GM12872 (cell line): Measurements from ENCODE around the gene TUBB2A.

Experiments
- CTCF ChIP-seq: IDR thresholded peaks from 3 replicates; pipeline ENCODE4 v1.5.1; 2011; ENCODE audit warnings: low read depth, mild to moderate bottlenecking, low read length, moderate library complexity; ENCODE audit not compliant: insufficient read depth

TUBB2A gene

GRCh38 chr6:3199382-3199781, 42.0 kb upstream of the TUBB2A start:
- no peak for TF ChIP-seq CTCF

GRCh38 chr6:3196770-3197169, 39.4 kb upstream of the TUBB2A start:
- TF ChIP-seq CTCF: no peak

GRCh38 chr6:3195695-3196497, 38.6 kb upstream of the TUBB2A start:
- no peak for TF ChIP-seq CTCF

GRCh38 chr6:3195420-3195694, 38.0 kb upstream of the TUBB2A start:
- TF ChIP-seq CTCF: no peak

- TF ChIP-seq CTCF: no peak
Measured at GRCh38 chr6:3194535-3195419, 37.4 kb upstream of the TUBB2A start.

- no peak for TF ChIP-seq CTCF
Measured at GRCh38 chr6:3193102-3193849, 35.9 kb upstream of the TUBB2A start.

- TF ChIP-seq CTCF: no peak
Measured at GRCh38 chr6:3190779-3191178, 33.4 kb upstream of the TUBB2A start.
